Activated CD8-positive, alpha-beta memory T cell treated with anti-CD3 and anti-CD28 coated beads for 36 hours (primary cell): ENCODE data around the gene CPE. TPM values are rescaled to one million over a fixed set of nuclear protein-coding genes. Genes with fewer than 3 reads are reported as not detected.
"Not testable (repeated sequence)": the region's sequence is repeated elsewhere in the genome, so short reads cannot be mapped to it uniquely, and the experiment has no call there.

Source experiments
- CTCF ChIA-PET: fragments of 350-600 bp; sonication (Branson Sonifier 250); formaldehyde crosslinking; loops from one replicate; lab custom pipeline; 2021; ENCODE audit warnings: antibody characterized with exemption; lab: Charles Lee
- POLR2A ChIA-PET: fragments of 350-600 bp; sonication (Branson Sonifier 250); formaldehyde crosslinking; loops from one replicate; lab custom pipeline; 2021; ENCODE audit warnings: antibody characterized with exemption; lab: Charles Lee
- total RNA-seq, 2 experiments: library from RNA; stranded (reverse); gene quantifications; one replicate each; pipeline ENCODE4 v1.2.3, GENCODE V29; 2021

Gene CPE
- not detected for total RNA-seq

- ChIA-PET POLR2A (no interaction called here), CTCF (no interaction called here)
Observed at GRCh38 chr4:165378745-165379677, at the start of gene CPE. CPE (plus strand) TSS chr4:165379008; CDS start chr4:165379222, 214 bp downstream.

- POLR2A ChIA-PET, result interaction anchor here (1.1 kb wide), 2 partner anchors 133 to 217 kb away, joined by 3 read pairs; partner anchors contain the start of gene TMEM192
- CTCF ChIA-PET, result interaction anchor here (1.5 kb wide), 1 partner anchor 199 kb away, joined by 3 read pairs; no protein-coding TSS in a partner anchor
Observed at GRCh38 chr4:165330071-165330470, 48.7 kb upstream of the CPE start.

- CTCF ChIA-PET, result interaction anchor here (1.5 kb wide), 1 partner anchor 199 kb away, joined by 3 read pairs; no protein-coding TSS in a partner anchor
- POLR2A ChIA-PET, result interaction anchor here (0.6 to 1.1 kb wide), 2 partner anchors 31 to 218 kb away, joined by 3 read pairs; partner anchors contain the start of gene TMEM192
Observed at GRCh38 chr4:165330666-165331065, 48.1 kb upstream of the CPE start.

GRCh38 chr4:165331359-165331758 is 47.4 kb upstream of the CPE start:
- ChIA-PET CTCF (no interaction called here), POLR2A (interaction anchor here (0.7 to 1.1 kb wide), 2 partner anchors 134 to 218 kb away, joined by 3 read pairs; partner anchors contain the start of gene TMEM192)

- CTCF ChIA-PET, result no interaction called here
- POLR2A ChIA-PET, result no interaction called here
Observed at GRCh38 chr4:165331823-165332222, 47.0 kb upstream of the CPE start.

- ChIA-PET POLR2A (no interaction called here), CTCF (no interaction called here)
Observed at GRCh38 chr4:165332502-165332901, 46.3 kb upstream of the CPE start.

- POLR2A ChIA-PET, result no interaction called here
- CTCF ChIA-PET, result no interaction called here
Observed at GRCh38 chr4:165335163-165335703, 43.6 kb upstream of the CPE start.

- ChIA-PET CTCF (no interaction called here), POLR2A (no interaction called here)
Observed at GRCh38 chr4:165336743-165337142, 42.1 kb upstream of the CPE start.

- CTCF ChIA-PET, result interaction anchor here (0.6 to 1.0 kb wide), 2 partner anchors 20 to 211 kb away, joined by 3 to 8 read pairs; no protein-coding TSS in a partner anchor
- POLR2A ChIA-PET, result not testable (repeated sequence)
Observed at GRCh38 chr4:165342340-165342739, 36.5 kb upstream of the CPE start.

GRCh38 chr4:165343353-165344191 is 35.2 kb upstream of the CPE start:
- CTCF ChIA-PET, result interaction anchor here (0.6 to 1.0 kb wide), 2 partner anchors 99 to 212 kb away, joined by 3 to 8 read pairs; no protein-coding TSS in a partner anchor
- POLR2A ChIA-PET, result no interaction called here

- CTCF ChIA-PET, result no interaction called here
- POLR2A ChIA-PET, result interaction anchor here (0.6 kb wide), 1 partner anchor 9 kb away, joined by 3 read pairs; no protein-coding TSS in a partner anchor
Observed at GRCh38 chr4:165345666-165346417, 33.0 kb upstream of the CPE start.

GRCh38 chr4:165347647-165348569 is 30.9 kb upstream of the CPE start:
- ChIA-PET POLR2A (no interaction called here), CTCF (interaction anchor here (0.7 to 1.1 kb wide), 2 partner anchors 23 to 217 kb away, joined by 3 read pairs; no protein-coding TSS in a partner anchor)

- ChIA-PET CTCF (no interaction called here), POLR2A (no interaction called here)
Observed at GRCh38 chr4:165351359-165352130, 27.3 kb upstream of the CPE start.

GRCh38 chr4:165355900-165356300 is 22.9 kb upstream of the CPE start:
- ChIA-PET CTCF (interaction anchor here (0.5 to 0.6 kb wide), 2 partner anchors 92 to 271 kb away, joined by 3 to 8 read pairs; no protein-coding TSS in a partner anchor), POLR2A (no interaction called here)

- POLR2A ChIA-PET, result no interaction called here
- CTCF ChIA-PET, result no interaction called here
Observed at GRCh38 chr4:165359506-165359905, 19.3 kb upstream of the CPE start.

- ChIA-PET POLR2A (no interaction called here), CTCF (no interaction called here)
Observed at GRCh38 chr4:165360041-165360695, 18.6 kb upstream of the CPE start.
